ENCODE data around the gene CD247.

CD247 gene

DNA sequence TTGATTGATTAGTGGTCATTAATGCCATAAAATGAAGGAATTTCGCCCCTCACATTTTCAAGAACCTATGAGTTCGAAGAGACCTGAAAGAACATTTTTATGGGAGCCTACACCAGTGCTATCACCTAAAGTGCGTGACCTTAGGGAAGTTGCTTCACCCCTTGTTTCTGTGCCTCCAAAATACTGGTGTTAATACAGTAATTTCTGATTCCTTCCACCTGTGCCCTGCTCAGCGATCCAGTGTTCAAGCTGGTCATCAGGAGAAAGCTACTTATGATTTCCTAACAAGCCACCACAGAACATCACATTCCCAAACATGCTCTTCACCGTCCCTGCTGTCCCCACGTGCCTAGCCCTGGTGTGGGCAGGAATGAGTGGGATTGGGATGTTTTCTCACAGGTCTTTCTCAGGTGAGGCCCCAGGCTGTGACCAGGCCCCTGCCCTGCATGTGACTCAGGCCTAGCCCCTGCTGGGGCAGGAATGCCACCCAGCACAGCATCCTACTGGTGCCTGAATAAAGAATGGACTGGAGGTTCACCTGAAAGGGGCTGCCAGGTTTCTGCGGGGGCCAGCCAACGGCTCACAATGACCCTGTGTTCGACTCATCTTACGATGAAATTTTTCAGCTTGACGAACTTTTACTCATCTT lies 60.3 kb downstream of the CD247 start:
- DNase-seq, result no peak

GRCh38 chr1:167456926-167457325 lies 61.4 kb downstream of the CD247 start:
- no peak for DNase-seq

- no peak for DNase-seq
Measured at GRCh38 chr1:167456524-167456923, 61.8 kb downstream of the CD247 start.

- peak; percentile 3 for DNase-seq
Measured at GRCh38 chr1:167455786-167456446, 62.4 kb downstream of the CD247 start.

GRCh38 chr1:167454894-167455785 lies 63.2 kb downstream of the CD247 start:
- peak; percentile 44 for DNase-seq

DNA sequence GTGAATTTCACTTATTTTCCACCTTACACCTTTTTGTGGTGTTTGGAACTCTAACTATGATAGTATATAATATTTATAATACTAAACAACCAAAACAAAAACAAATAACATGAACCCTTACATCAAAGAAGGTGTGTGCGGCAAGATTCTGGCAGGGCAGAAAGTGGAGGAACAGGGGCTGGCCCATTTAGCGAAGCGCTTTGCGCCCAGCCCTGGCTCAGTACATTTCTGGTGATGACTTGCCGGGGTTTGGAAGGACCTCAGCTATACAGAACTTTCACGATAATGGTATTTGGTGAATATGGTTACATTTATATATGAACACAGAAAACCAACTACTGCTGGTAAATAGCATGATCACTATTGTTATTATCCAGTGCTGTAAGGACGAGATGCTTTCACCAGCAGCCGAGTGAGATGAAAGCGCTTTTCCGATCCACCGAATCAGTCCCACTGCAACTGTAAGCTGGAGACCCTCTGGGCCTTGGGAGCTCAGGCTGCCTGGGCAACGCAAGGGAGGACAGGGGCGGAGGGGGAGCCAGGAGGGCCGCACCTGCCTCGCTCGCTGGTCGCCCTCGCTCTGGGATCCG lies 63.9 kb downstream of the CD247 start:
- no peak for DNase-seq

- no peak for DNase-seq
Measured at GRCh38 chr1:167453123-167453522, 65.2 kb downstream of the CD247 start.

- DNase-seq, result no peak
Measured at GRCh38 chr1:167452483-167452882, 65.8 kb downstream of the CD247 start.

DNA sequence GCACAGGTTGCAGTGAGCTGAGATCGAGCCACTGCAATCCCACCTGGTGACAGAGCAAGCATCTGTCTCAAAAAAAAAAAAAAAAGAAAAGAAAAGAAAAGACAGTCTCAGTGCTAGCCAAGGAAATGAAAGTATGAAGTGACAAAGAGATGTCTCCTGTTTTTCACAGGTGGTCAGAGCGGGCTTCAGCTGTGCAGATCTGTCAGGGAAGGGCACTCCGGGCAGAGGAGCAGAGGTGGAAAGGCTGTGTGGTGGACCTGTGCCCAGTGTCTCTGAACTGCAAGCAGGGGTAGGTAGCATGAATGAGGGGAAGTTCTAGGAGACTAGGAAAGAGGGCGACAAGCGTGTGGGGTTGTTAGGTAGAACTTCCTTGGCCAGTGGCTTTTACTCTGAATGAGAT lies 67.5 kb downstream of the CD247 start:
- DNase-seq, result no peak

DNA sequence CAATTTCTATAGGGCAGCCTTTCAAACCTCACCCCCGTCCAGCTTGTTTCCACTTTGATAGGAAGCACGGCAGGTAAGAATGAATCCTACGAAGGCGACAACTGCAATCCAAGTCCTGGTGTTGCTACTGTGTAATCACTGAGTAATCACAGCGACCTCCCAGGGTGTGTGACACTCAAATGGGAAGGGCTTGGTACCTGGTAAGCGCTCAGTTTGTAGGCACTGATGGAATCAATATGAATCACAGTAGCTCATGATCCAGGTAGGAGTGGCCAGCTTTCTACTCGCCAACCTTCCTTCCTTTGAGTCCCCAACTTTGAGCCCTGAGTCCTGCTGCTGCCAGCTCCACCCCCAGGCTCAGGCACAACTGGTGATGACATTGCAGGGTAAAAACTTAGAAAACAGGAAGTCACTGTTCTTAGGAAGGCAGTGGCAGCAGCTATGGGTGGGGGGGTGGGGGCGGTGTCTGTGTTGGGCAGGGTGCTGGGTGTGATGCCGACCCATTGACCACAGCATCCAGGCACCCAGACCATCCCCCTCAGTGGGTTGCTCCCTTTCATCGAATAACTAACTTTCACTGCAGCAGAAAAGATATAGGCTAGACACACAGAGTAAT lies 70.7 kb downstream of the CD247 start:
- peak; percentile 5 for DNase-seq

GRCh38 chr1:167446966-167447365 lies 71.4 kb downstream of the CD247 start:
- DNase-seq, result no peak

DNA sequence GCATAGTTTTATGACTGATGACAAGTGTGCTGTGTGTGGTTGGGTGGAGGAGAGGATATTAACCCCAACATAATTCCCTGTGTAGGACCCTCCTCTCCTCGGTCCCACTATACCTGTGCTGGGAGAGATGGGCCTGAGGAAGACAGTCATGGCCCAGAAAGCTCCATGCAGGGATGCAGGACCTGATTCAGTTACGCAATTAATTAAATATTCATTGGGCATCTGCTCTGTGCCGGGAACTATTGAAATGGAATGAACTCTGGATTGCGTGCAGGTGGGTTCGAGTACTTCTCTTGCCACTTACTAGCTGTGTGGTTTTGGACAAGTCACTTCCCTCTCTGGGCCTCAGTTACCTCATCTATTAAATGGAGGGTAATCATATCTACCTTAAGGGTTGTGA lies 74.6 kb downstream of the CD247 start:
- DNase-seq, result no peak

- no peak for DNase-seq
Measured at GRCh38 chr1:167442854-167443565, 75.3 kb downstream of the CD247 start.

DNA sequence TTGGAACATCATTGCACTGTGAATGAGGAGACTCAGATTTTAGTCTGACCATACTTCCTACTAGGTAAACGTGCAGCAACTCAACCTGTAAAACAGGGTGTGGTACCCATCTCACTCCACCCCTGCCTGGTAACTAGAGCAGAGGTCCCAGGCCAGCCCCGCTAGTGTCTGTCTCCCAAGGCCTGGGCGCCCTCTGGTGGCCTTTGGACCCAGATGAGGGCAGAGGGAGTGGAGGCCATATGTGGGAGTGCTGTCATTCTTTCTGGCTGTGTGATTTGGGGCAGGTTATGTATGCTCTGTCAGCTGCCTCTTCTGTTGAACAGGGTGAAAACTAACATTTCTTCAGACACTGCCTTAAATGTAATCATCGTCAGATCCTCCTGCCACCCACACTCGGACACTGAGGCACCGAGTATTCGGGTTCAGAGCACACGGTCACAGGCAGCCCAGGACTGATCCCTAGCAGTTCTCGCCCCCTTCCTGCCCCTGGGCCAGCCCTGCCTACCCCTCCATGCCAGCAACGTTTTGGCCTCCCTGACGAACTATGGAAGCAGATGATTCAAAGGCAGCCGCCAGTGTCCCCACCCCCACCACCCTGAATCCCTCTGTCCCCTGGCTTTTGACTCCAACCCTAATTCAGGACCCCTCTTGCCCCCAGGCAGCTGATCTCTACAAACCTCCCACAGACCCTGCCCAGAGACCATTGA lies 76.0 kb downstream of the CD247 start:
- DNase-seq, result peak; percentile 72

GRCh38 chr1:167441222-167441621 lies 77.1 kb downstream of the CD247 start:
- no peak for DNase-seq

DNA sequence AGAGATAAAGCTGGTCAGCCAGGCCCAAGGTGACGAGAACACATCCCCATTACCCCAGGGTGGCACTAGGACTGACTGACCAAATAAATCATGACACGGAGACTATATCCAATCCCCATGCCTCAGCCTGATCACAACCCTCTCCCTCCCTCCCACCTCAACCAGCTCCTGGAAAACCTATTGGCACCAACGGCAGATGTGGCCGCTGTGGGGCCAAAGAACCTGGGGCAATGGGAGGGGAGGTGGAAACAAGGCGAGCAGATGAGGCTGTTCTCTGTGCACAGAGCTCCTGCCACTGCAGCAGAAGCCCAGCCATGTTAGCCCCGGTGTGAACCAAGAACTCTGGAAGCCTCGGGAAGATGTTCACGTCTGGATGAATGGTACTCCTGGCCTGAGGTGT lies 77.6 kb downstream of the CD247 start:
- DNase-seq, result no peak

DNA sequence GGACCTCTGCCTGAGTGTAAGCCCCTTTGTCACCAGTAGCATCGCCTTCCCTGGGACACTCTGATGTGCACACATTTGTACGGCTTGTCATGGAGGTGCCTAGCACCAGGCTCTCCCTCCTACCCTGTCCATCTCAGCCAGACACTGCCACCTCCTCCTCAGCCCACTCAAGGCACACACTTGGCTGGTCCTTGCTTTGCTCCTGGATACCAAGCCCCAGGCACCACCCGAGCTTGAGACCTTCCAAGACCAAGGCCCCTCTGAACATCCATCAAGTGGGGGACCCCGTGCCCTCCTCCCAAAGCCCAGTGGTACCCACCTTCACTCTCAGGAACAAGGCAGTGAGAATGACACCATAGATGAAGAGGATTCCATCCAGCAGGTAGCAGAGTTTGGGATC lies 78.0 kb downstream of the CD247 start:
- DNase-seq, result no peak

GRCh38 chr1:167439301-167439988 lies 78.9 kb downstream of the CD247 start:
- DNase-seq, result peak; percentile 46

GRCh38 chr1:167438171-167439138 lies 79.9 kb downstream of the CD247 start:
- no peak for DNase-seq

All from fibroblast of skin of back (primary cell).